ENCODE measurements around the gene SDHAF2.
A peak's percentile ranks its signal among the peaks of the same experiment; 100 is the strongest.
"Not testable (repeated sequence)": the region's sequence is repeated elsewhere in the genome, so short reads cannot be mapped to it uniquely, and the experiment has no call there.

Gene SDHAF2

GRCh38 chr11:61479360-61480058, 49.6 kb downstream of the SDHAF2 start:
- DNase-seq = not testable (repeated sequence)

- DNase-seq = no peak
Measured at GRCh38 chr11:61480261-61480993, 50.5 kb downstream of the SDHAF2 start.

GRCh38 chr11:61480994-61481335, 51.0 kb downstream of the SDHAF2 start:
- DNase-seq = no peak

GRCh38 chr11:61481806-61482205, 51.9 kb downstream of the SDHAF2 start:
- no peak for DNase-seq

- peak; percentile 25 for DNase-seq
Measured at GRCh38 chr11:61482513-61482912, 52.6 kb downstream of the SDHAF2 start.

- DNase-seq = no peak
Measured at GRCh38 chr11:61484541-61484940, 54.6 kb downstream of the SDHAF2 start.

- DNase-seq = no peak
Measured at GRCh38 chr11:61485080-61485479, 55.2 kb downstream of the SDHAF2 start.

GRCh38 chr11:61486011-61486620, 56.2 kb downstream of the SDHAF2 start:
- no peak for DNase-seq

- no peak for DNase-seq
Measured at GRCh38 chr11:61486779-61487178, 56.9 kb downstream of the SDHAF2 start.

GRCh38 chr11:61487342-61488025, 57.6 kb downstream of the SDHAF2 start:
- no peak for DNase-seq

- DNase-seq = no peak
Measured at GRCh38 chr11:61488651-61489291, 58.8 kb downstream of the SDHAF2 start.

- DNase-seq = no peak
Measured at GRCh38 chr11:61489833-61490721, 60.2 kb downstream of the SDHAF2 start.

GRCh38 chr11:61491736-61492395, 61.9 kb downstream of the SDHAF2 start:
- DNase-seq = no peak

- DNase-seq = no peak
Measured at GRCh38 chr11:61494381-61494961, 64.5 kb downstream of the SDHAF2 start.

GRCh38 chr11:61495801-61496601, 66.1 kb downstream of the SDHAF2 start:
- DNase-seq = no peak
